ENCODE data around the gene MAML3.

DNA sequence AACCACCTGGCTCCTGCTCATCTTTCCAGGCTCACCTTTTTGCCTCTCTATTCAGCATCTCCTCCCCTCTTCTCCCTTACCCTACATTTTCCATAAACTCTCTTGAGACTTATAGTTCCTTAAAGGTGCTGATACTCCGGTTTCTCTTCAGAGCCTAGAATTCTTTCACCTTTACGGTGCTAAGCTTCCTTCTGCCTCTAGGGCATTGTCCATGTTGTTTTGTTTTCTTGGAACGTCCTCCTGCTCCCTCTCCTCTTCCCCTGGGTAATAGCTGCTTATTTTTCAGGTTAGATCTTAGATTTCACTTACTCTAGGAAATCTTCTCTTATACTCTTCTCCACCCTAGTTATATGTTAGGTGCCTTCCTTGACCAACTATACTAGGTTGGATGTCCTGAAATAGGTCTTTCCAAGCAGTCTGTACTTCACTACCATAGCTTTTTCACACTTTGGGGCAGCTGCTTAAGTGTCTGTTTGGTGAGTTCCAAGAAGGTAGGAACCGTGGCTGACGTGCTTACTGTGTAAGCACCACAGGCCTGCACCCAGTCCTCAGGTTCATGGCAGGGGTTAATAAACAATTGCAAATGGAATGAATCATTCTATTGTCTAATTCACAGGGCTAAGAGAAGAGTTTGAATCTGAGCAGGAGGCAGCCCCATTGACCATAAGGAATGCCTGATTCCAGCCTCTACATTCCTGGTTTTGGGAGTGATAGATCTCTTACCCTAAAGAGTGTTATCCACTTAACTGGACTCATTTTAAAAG is 260.8 kb downstream of the MAML3 start:
- no peak for TF ChIP-seq POLR2AphosphoS5 (IDR thresholded peaks at IDR 0.05)
- no peak for TF ChIP-seq CTCF (IDR thresholded peaks at IDR 0.05)
- TF ChIP-seq POLR2A (IDR thresholded peaks at IDR 0.05) = no peak
